NCI-H748 (cell line): ENCODE results near the gene NPM3.
"Not testable (repeated sequence)": the region's sequence is repeated elsewhere in the genome, so short reads cannot be mapped to it uniquely, and the experiment has no call there.

Experiments
- DNase-seq: peaks from one replicate; lab custom pipeline; 2025; ENCODE audit not compliant: unreplicated experiment; lab: John Stamatoyannopoulos, UW

The NPM3 gene

DNA sequence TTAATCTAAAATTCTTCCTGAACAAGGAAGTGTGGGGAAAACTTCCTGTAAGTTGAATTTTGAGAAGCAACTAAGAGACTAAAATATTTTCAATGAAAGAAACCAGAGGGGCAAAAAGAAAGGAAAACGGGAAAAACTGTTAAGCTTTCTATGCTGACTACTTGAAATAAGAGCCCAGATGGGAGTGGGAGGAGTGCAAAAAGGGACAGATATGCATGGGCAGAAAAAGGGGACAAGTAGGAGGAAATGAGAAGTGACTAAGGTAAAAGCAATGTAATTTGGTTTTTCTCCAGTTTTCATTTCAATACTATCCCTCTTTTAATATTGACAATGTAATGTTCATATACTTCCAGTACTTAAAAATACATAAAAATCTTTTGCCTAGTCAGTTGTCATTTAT is 23.9 kb upstream of the NPM3 start:
- DNase-seq, result no peak

DNA sequence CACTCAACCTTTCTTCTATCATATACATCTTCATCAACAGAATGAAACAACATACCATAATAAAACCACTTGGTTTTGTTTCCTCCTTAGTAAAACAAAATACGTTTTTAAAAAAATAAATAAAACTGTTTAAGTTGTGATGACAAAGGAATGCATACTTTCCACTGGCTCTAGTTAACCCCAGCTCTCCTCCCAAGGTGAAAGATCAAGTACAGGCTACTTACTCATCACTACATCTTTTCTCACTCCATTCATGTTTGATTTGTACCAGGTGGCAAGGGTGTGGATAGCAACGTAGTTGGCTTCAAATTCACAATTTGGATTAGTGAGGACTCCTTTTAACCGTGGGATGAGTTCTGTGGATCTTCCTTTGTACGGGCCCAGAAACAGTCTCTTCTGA is 20.3 kb upstream of the NPM3 start:
- DNase-seq, result no peak

DNA sequence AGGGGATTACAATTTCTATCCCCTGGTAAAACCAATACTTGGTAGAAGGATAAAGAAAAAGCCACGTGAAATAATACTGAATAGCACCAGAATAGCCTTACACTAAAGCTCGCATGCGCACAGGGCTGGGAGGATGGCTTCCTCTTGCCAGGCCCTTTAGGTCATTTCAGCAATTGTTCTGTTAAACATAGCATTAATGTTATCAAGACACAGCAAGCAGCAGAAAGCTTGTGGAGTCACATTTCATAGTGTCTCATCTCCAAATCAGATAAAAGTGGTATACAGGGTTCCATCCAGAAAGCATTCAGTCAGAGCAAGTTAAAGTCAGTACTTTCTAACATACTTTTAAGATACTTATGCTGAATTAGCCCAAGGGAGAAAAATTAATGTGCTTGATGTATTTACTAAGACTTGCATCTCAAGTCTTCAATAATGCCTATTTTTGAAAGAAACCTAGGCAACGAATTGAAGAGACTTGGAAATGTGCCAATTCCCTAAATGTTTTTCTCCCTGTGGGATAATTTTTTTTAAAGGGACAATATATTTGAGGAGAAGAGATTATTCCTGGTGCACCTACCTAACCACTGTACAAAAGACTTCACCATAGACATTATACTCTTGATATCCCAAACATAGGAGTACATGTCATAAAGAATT is 14.3 kb upstream of the NPM3 start:
- DNase-seq, result no peak

DNA sequence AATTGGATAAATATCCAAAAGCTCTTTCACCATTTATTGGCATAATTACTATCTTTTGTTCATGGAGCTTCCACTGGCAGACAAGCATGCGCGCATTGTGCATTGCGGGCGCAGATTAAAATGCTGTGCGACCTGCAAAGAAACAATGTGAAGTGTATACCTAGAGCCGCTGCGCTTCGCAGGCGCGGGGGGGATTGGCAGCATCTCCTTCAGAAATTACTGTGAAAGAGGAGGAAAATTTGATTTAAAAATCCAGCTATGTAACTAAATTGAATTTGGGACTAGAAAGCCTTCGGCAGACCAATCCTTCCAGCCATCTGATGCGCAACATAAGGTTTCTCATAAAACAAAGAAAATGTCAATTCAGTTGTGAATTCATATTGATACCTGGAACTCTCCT is 10.3 kb upstream of the NPM3 start:
- DNase-seq, result no peak

DNA sequence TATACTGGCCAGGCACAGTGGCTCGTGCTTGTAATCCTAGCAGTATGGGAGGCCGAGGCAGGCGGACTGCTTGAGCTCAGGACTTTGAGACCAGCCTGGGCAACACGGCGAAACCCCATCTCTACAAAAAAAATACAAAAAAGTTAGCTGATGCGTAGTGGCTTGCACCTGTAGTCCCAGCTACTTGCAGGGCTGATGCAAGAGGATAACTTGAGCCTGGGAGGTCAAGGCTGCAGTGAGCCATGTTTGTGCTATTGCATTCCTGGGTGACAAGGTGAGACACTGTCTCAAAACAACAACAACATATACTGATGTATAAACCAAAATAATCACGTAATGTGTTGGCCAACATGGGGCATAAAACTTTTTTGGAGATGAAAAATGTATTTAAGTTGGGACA is 6.4 kb upstream of the NPM3 start:
- no peak for DNase-seq

DNA sequence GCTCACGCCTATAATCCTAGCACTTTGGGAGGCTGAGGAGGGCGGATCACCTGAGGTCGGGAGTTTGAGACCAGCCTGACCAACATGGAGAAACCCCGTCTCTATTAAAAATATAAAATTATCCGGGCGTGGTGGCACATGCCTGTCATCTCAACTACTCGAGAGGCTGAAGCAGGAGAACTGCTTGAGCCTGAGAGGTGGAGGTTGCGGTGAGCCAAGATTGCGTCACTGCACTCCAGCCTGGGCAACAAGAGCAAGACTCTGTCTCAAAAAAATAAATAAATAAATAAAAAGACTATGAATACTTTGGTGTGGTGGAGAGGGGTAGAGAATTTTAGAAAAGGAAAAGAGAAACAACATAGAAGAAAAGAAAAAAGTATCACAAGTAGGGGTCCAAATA is 6.0 kb upstream of the NPM3 start:
- DNase-seq, result not testable (repeated sequence)

DNA sequence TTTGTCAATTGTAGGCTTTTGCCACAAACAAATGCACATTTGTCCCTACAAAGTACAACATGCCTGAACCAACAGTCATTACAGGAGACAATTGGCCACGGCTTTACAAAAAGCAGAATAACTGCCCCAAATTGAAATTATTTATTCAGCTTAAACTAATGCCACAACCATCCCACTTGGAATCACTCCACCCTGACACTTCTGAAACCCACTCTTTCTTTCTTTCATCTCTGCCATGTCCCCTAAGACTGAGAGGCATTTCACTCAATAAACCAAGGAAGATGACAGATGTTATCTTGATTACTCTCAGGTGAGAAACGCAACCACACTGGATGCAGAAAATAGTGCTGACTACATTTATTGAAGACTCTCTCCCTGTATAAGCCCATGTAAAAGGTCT is 2.6 kb upstream of the NPM3 start:
- no peak for DNase-seq

DNA sequence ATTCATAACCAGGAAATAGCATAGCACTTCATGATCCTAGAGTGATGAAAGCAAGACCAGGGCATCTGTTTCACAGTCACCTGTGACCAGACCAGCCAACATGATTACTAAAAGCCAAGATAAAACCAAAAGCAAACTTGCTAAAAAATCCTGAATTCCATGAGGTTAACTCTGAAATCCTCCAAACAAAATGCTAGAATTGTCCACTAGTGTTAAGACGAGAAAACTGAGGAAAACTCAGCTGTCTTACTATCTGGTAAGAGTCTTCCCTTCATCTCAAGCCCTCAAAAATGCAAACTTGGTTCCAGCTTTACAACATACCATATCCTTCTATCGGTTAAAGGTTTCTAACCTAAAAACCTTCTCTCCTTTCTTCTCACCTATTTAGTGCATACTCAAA is 1.3 kb upstream of the NPM3 start:
- DNase-seq, result no peak

DNA sequence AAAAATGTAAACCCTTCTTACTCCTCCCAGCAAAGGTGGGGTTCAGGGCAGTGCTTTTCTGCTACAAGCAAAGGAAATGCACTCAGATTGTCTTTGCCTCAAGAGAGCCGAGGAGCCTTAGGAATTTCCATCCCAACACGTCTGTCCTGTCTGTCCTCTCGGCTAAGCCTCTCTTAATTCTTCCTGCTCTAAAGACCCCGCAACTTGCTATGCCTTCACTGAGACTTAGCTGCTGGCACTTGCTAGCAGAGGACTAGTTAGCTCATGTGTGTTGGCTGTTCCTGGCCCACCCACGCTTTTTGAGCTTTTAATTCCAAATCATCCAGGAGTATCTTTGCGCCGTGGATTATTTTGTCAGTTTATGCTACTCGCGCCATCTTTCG is 481 bp upstream of the NPM3 start:
- no peak for DNase-seq

DNA sequence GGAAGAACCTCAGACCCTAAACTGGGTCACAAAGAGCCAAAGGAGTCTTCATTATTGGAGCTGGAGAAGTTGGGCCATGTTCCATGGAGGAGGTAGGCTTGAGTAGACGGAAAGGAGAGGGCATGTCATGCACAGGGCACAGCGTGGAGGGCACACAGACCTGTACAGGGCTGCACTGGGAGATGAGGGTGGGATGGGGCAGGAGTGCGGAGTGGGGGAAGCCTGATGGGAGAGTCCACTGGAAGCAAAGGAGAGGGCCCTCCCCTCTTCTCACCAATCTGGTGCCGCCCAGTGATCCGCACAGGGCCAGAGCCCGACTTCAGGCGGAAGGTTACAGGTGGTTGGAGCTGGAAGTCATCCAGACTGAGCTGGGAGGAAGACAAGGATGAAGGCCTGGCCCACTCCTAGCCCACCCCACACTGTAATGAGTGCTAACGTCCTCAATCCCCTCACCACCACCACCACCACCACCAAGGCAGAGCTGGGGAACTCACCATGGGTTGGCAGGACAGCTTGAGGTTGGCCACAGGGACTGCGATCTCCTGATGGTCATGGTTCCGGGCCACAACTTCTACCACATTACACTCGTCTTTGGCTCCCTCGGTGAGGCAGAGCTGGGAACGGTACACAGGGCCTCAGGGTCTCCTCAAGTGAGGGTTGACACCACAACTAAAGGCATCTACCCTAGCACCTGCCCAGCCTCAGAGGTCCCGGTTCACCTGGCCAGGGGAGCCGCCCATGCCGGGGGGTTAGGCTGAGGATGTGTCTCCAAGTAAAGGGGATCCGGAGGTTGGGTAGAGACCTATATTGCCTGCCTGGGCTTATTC is 1.0 kb downstream of the NPM3 start:
- DNase-seq, result no peak

DNA sequence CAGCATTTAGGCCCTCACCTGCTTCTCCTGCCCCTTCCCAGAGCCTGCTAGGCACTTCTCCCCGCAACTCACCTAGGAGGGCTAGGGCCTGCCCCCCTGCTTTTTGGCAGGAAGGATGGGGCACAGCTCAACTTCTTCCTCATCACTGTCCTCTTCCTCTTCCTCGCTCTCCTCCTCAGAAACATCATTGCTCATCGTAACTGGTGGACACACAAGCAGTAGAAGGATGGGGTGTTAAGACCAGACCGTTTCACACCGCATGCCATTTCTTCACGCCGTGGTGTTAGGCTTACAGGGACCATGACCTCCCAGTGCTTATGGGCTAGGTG is 1.6 kb downstream of the NPM3 start:
- no peak for DNase-seq

DNA sequence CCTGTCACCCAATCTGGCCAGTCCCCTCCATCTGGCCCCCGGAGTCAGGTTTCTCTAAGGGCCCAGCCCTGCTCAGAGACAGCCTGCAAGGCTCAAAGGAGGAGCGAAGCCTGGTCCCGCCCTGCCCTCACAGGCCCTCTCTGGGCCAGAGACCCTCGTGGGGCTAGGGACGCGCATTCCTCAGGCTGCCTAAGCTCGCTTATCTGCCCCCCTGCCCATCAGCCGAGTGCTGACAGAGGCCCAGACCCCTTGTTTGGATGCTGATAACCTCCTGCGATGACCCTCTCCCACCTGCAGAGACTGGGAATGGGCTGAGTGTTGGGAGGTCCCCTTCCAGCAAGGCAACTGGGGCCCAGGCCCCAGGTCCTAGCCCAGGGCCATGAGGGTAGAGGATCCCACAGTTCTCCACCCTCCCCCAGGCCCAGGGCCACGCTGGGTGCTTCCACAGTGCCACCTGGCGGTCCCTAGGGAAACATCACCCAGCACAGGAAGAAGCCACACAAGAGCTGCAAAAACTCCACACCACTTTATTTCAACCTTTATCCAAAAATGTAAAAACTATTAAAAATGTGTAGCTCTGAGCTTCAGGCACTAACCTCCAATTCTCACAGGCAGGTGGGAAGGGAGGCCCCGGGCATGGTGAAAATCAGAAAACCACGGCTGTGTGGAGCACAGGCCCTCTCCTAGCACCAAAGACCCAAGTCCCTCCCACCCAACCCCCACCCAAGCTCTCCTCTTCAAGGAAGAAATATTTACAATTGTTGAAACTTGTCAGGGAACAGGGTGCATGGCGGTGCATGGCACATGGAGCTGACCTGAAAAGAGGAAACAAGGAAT is 2.2 kb downstream of the NPM3 start:
- DNase-seq, result peak; percentile 42

DNA sequence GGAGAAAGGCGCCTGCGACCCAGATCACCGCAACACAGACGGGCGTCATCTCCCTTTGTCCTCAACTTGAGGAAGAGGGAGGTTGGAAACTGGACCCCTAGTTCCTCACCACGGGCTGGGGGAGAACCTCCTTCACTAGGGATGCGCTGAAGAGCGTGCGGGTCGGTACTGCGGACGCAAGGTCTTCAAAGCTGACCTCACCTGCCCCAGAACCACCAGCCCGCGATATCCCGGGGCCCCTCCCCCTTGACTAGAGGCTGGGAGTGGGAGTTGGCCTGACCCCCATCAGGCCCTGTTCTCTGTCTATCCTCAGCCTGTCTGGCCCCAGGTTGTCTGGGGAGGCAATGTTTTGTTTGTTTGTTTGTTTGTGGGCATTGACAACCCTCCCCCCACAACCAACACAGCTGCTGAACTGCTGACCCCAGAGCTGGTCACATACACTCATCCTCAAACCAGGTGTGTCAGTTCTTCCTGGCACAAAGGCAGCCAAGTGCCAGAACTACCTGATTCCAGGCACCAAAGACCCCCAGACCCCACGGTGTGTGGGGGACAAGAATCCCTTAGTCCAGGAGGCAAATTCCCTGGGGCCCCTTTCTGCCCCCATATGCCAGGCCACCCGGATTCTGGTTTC is 2.9 kb downstream of the NPM3 start:
- DNase-seq, result no peak

DNA sequence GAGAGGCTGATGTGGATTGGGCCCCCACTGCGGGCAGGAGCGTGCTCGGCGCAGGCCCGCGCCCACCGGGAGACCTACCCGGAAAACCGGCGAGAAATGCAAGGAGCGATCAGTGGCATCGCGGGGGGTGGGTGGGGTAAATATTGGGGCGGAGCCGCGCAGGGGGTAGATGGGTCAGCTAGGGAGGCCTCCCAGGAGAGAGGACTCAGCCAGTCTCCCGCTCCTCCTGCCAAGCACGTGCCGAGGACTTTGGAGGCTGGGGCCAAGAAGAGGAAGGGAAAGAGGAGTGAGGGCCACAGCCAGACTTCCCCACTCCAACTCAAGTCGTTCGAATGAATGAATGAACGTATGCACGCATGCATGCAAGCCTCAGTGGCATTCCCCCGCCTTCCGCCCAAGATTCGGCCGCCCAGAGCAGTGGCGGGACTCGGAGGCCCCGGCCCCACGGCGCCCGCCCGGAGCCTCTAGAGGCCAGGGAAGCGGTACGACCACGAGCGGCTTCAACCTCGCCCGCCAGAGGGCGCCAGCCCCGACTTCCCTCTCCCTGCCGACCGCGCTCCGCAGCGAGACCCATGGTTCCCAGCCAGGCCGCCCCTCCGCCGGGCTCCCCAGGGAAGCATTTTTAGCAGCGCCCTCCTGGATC is 3.6 kb downstream of the NPM3 start:
- DNase-seq, result peak; percentile 74

DNA sequence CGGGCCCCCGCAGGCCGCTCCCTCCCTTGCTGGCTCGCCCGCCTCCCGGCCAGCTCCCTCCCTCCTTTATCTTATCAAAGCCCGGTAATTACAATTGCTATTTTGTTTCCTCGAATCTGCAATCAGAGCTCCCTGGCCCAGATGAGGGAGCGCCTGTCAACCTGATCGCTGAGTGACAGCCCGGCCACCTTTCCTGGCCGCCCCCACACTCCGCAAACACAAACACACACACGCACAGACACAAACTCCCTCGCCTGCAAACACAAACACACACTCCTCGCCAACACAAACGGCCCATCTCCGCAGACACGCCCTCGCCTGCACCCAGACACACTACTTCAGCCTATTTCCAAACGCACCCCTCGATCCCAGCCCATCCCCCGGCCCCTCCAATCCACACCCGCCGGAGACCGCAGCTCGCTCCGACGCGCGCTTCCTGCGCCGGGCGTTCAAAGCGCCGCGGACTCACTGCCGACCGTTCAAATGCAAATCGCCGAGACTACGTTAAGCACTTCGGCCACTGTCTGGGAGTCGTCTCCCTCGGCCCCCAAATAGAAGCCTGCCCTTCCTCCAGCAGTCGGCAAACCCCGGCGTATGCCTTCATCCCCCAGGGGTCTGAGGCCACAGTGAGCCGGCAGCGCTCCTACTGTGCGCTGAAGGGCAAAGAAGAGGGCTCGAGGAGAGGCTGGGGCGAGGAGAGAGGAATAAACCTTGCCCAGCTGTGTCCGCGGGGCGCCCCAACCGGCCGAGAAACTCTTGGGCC is 4.3 kb downstream of the NPM3 start:
- DNase-seq, result peak; percentile 58

DNA sequence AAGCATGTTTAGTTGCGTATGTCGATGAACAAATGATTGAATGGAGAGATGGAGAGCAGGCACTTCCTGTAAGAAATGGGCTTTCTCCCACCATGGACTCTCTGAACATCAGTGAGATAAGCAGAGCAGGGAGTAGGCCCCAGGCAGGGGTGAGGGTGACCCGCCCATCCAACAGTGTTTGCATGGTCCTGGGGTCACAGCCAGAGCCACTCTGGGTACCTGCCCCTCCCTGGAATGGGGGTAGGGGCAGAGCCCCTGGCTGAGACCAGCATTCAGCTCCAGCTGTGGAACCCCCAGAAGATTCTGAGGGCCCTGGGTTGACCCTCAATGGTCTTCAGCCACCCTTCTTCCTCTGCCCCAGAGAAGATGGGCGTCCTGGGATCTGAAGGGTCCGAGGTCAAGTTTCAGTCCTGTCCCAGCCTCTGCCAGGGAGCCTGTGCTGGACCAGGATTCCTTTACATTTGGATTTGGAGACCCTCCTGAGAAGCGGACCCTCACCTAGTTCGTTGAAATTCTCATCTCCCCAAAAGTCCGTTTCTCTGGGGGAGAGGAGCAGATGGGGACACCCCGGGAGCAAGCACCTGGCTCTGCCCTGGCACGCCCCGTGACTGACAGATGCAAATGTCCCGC is 5.0 kb downstream of the NPM3 start:
- no peak for DNase-seq

DNA sequence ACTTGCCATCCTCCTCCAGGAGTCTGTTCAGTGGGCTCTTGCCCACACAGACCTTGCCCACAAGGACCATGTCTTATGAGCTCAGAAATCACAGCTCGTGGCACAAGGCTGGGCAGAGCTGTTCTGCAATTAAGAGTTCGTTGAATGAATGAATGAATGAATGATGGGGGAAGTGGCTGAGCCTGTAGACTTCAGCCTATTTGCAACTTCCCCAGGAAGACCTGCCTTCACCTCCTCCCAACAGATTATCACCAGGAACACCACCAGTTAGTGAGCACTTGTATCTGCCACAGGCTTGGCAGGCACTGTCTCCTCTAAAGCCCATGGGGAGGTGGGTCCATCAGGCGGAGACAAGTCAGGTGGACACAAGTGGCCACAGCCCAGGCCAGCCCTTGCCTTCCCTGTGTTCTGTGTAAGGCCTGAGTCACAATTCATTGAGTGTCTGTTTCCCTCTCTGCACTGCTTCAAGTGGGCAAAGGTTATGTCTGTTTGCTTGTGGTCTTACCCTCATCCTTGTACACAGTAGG is 5.6 kb downstream of the NPM3 start:
- no peak for DNase-seq

DNA sequence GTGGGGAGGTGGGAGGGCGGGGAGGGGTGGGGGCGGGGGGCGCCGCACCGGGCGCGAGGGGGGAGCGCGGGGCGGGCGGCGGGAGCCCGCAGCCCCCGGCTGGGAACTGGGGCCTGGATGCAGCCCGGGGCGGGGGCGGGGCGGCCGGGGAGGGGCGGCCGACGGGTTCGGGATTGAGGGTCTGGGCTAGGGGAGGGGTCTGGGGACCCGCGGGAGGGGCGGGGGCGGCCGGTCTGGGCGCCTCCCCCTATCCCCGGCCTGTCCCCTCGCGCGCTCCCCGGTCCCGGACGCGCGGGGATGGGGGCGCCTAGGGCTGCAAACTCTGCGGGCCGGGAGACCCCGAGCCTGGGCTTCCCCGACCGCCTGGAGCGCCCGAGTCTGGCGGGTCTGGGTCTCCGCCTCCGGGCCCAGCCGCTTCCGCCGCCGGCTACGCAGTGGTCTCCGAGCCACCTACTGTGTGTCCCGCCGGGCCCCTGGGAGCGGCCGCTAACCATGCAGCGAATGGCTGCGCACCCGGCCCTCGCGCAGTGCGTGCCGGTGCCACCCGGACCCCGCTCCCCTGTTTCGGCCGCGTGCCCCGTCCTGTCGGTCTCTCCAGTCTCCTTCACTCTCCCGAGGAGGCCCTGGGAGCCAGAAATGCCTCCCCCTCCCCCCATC is 7.0 kb downstream of the NPM3 start:
- DNase-seq, result no peak
